HFFc6 (cell line): ENCODE data around the gene CD2AP. TPM values are rescaled to one million over a fixed set of nuclear protein-coding genes. Genes with fewer than 3 reads are reported as not detected.

Source experiments
- DNase-seq: peaks from one replicate; pipeline ENCODE4 v3.0.0-alpha.2; 2018
- H3K27ac Mint-ChIP-seq: 2 replicates; pipeline ENCODE4 v1.8.0; 2020; ENCODE audit warnings: mild to moderate bottlenecking, mixed read lengths
- H3K27me3 Mint-ChIP-seq: 2 replicates; pipeline ENCODE4 v1.8.0; 2021; ENCODE audit warnings: mild to moderate bottlenecking, moderate library complexity, mixed read lengths; ENCODE audit not compliant: insufficient read depth
- H3K36me3 Mint-ChIP-seq: 2 replicates; pipeline ENCODE4 v1.8.0; 2021; ENCODE audit warnings: low read depth, mixed read lengths
- H3K4me1 Mint-ChIP-seq: 2 replicates; pipeline ENCODE4 v1.8.0; 2020; ENCODE audit warnings: low read depth, mixed read lengths
- H3K4me3 Mint-ChIP-seq: 2 replicates; pipeline ENCODE4 v1.8.0; 2020; ENCODE audit warnings: mild to moderate bottlenecking, moderate library complexity, mixed read lengths
- H3K9me3 Mint-ChIP-seq: 2 replicates; pipeline ENCODE4 v1.8.0; 2020; ENCODE audit warnings: mild to moderate bottlenecking, mixed read lengths
- total RNA-seq, 6 experiments: library from RNA; stranded (reverse); fragmentation: NEBNext Ultra II Directional; extraction: Animal tissue kit (Norgen Biotek cat#: 25700); gene quantifications; 2 replicates in 1 of 6; 3 replicates in 5 of 6; pipeline ENCODE4 v1.2.3, GENCODE V29; 2021
- TF ChIP-seq, protein P1 (sequence below): fragments of 200-600 bp; sonication (generic); IDR thresholded peaks from 2 replicates; pipeline ENCODE4 v1.5.0; 2021; ENCODE audit warnings: antibody characterized with exemption, mild to moderate bottlenecking

Gene CD2AP
- total RNA-seq, 6 experiments from 2014 or later: 18.1 to 23.0 (median 20.9) TPM

DNA sequence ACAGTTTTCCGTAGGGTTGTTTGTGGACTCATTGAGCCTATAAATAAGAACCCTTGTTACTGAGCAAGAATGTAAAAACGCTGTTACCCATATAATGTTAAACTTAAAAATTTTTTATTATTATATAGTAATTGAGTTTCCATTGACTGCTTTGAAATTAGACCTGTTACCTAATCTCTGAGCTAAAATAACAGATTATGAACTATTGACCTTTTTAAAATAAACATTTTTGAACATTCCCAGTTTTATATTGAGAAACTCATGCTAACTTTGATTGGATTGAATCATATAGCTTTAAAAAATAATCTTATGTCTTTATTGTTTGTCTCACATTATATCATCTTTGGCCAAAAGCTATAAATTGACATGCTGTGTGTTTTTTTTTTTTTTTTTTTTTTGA is 95.5 kb downstream of the CD2AP start:
- H3K36me3 Mint-ChIP-seq: no peaks in the 10 kb centered on the region
- H3K27ac Mint-ChIP-seq: no peak overlapping the region
- TF ChIP-seq, protein P1, sequence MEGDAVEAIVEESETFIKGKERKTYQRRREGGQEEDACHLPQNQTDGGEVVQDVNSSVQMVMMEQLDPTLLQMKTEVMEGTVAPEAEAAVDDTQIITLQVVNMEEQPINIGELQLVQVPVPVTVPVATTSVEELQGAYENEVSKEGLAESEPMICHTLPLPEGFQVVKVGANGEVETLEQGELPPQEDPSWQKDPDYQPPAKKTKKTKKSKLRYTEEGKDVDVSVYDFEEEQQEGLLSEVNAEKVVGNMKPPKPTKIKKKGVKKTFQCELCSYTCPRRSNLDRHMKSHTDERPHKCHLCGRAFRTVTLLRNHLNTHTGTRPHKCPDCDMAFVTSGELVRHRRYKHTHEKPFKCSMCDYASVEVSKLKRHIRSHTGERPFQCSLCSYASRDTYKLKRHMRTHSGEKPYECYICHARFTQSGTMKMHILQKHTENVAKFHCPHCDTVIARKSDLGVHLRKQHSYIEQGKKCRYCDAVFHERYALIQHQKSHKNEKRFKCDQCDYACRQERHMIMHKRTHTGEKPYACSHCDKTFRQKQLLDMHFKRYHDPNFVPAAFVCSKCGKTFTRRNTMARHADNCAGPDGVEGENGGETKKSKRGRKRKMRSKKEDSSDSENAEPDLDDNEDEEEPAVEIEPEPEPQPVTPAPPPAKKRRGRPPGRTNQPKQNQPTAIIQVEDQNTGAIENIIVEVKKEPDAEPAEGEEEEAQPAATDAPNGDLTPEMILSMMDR: no peak

DNA sequence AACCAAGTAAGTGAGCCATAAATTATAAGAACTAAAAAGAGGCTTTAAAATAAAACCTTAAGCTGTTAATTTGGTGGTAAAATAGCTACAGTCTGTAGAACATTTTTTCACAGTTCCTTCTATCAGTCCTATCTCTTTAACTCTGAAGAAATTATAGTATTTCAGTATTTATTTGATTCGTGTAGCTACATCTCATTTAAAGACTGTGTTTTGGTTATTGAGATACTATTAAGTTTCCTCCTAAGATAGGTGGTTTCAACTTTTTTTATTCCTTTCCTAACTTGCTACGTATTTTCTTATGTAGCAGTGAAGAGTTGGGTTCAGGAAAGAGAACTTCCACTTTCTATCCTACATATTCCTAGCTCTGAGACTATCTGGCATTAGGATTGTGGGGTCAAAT is 97.2 kb downstream of the CD2AP start:
- TF ChIP-seq, protein P1: no peak
- H3K36me3 Mint-ChIP-seq: peaks cover 10% of the 10 kb centered on the region; the same call in 1 of the 2 replicates
- no peaks in the 10 kb centered on the region for H3K27me3 Mint-ChIP-seq
- no peaks in the 10 kb centered on the region for H3K9me3 Mint-ChIP-seq
- no peak overlapping the region for H3K4me3 Mint-ChIP-seq
- no peaks in the 10 kb centered on the region for H3K4me1 Mint-ChIP-seq
- H3K27ac Mint-ChIP-seq: no peak overlapping the region
- no peak for DNase-seq

More for the DNA sequence above, 95.5 kb downstream of the CD2AP start:
- no peak for DNase-seq
- H3K27me3 Mint-ChIP-seq: no peaks in the 10 kb centered on the region
- no peaks in the 10 kb centered on the region for H3K9me3 Mint-ChIP-seq
- H3K4me1 Mint-ChIP-seq: no peaks in the 10 kb centered on the region
- no peak overlapping the region for H3K4me3 Mint-ChIP-seq

GRCh38 chr6:47579040-47579439 is 101.5 kb downstream of the CD2AP start:
- Mint-ChIP-seq H3K9me3 (no peaks in the 10 kb centered on the region), H3K27ac (no peak overlapping the region), H3K27me3 (no peaks in the 10 kb centered on the region), H3K4me1 (no peaks in the 10 kb centered on the region), H3K4me3 (no peak overlapping the region), H3K36me3 (peaks cover 29% of the 10 kb centered on the region)
- TF ChIP-seq, protein P1: no peak
- no peak for DNase-seq

DNA sequence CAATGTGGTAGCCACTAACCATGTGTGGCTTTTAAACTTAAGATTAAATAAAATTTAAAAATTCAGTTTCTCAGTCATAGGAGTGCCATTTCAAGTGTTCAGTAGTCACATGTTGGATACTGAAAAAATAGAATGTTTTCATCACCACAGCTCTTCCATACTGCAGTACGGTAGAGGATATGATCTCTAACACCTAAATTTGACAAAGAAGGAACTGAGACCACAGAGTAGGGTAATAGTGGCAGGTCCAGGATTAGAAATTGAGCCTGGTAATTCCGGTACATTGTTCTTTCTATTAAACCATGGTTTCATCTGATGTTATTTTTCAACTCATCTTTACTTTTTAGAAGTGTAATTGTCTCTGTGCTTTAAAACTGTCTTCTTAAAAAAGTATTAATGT is 104.0 kb downstream of the CD2AP start:
- Mint-ChIP-seq H3K27ac (no peak overlapping the region), H3K4me3 (no peak overlapping the region), H3K36me3 (peaks cover 44% of the 10 kb centered on the region), H3K9me3 (no peaks in the 10 kb centered on the region), H3K27me3 (no peaks in the 10 kb centered on the region), H3K4me1 (peaks cover 10% of the 10 kb centered on the region)
- no peak for DNase-seq
- TF ChIP-seq, protein P1: no peak

GRCh38 chr6:47587493-47587892 is 109.9 kb downstream of the CD2AP start:
- DNase-seq: no peak
- Mint-ChIP-seq H3K27ac (peak overlapping the region; percentile 69), H3K36me3 (peaks cover 48% of the 10 kb centered on the region), H3K4me1 (peaks cover 26% of the 10 kb centered on the region), H3K4me3 (peak overlapping the region; percentile 39; the same call in 1 of the 2 replicates), H3K9me3 (no peaks in the 10 kb centered on the region), H3K27me3 (no peaks in the 10 kb centered on the region)
- TF ChIP-seq, protein P1: no peak
